Embryonic facial prominence (tissue), 1 donor: ENCODE results near the gene ATF6.

Experiments used
- DNase-seq: peaks from one replicate; pipeline ENCODE4 v3.0.0-alpha.2; 2016; ENCODE audit errors: extremely low spot score

The ATF6 gene

DNA sequence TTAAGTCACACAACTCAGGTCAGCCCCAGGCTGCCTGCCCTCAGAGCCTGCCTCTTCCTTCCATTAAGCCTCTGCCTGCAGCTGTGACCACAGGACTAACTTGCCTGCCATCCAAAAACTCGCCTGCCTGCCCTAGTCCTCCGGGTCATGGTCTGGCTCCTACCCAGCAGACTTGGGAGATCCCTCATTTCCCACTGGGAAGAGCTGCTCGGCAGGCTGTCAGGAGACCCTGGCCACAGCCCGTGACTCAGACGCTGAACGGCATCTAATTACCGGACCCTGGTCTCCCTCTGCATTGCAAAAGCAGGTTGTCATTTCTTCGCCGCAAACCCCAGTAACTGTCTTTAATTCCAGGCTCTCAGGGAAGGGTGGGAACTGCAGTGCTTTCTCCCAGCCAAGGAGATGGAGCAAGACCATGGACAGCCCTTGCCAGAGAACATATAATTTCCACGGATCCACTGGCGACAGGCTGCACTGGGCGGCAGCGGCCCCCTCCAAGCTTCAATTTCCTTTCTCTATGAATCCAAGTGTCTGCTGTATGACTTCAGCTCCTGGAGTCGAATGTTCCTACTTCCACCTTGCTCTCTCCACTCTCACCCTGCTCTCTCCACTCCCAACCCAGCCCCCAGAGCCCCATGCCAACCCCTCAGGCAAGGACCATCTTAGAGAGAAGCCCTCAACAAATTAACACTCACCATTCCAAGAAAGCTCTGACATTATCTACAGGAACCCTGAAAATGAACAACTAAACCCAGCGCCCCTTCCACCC is 237.1 kb downstream of the ATF6 start:
- no peak for DNase-seq

DNA sequence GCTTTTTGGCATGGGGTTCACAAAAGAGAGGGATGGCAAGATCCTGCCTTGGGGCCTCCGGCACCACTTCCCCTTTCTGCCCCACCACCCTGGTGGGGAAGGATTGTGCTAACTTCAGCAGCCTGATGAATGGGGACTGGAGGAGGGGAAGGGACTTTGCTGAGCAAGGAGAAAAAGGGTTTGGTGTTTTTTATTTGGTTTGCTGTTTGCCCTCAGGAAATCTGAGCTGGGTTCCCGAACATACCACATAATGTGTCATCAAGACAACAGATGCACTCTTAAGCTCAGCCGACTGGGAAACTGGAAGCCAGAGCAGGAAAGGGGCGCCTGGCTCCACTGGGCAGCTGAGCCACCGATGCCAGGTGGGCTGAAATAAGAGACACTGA is 237.7 kb downstream of the ATF6 start:
- DNase-seq, result no peak

DNA sequence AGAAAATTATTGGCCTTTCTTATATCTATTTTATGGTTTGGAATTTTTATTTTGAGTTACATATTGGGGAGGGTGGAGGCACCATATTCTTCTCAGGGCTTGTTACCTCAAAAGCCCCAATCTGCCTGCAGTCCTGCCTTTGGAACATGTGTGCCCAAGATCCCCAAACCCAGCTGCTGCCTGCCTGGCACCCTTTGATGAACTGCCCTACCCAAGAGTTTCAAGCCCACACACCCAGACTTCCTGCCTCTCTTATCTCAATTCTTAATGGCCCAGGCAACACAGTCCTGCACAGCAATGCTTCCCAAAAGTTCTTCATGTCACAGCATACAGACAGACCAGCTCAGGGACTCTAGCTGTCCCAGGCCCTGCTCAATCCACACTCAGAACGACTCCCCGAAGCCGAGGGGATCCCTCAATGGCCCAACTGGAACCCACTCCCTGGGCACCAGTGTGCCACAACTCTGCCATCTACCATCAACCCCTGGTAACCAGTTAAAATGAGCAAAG is 238.4 kb downstream of the ATF6 start:
- no peak for DNase-seq

DNA sequence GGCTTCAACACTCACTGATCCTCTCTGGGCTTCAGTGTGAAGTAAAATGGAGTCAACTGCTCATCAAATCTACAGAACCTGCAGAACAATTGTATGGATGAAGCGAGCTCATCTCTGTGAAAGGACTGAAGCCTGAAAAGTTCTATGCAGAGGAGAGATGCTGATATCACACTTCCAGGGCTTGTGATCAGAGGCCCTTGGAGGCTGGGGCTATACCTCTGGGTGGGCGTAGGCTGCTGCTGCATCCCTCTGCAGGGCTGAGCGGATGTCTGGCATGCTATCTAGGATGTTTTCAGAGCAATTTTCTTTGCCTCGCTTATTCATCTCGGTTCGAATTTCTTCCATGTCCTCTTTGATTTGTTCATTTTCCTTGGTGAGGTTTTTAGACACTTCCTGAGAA is 240.0 kb downstream of the ATF6 start:
- no peak for DNase-seq

DNA sequence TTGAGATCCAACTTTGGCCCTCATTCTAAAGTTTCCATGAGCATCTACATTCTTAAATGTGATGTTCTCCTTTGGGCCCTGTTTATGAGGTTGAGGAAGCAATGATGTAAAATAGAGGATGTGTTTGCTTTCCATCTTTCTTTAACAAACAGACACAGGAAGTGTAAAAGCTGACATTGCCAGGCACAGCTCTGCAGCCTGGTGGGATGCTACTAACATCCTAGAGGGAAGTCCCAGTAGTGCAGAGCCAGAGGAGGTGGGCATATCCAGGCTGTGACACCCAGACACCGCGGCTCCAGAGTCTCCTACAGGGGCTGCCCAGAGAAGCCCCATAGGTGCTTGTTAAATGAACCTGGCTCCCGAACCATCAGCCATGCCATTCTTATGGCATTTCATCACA is 241.3 kb downstream of the ATF6 start:
- DNase-seq, result no peak

DNA sequence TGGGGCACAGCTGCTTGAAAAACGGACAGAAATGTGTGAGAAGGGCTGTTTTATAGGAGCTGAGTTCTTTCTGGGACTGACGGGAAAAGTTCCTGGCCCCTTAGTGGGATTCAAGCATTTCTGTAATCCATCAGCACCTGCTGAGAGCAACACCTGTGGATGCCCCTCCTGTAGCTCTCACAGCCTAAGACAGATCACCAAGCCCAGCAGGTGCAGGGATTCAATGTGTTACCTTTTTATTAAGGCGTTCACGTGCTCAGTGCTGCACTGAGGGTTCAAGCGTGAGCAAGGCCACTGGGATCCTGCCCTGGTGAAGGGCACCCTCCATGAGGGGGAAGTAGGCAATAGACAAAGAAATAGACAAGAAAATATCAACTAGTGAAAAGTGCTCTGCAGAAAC is 242.7 kb downstream of the ATF6 start:
- DNase-seq, result no peak

DNA sequence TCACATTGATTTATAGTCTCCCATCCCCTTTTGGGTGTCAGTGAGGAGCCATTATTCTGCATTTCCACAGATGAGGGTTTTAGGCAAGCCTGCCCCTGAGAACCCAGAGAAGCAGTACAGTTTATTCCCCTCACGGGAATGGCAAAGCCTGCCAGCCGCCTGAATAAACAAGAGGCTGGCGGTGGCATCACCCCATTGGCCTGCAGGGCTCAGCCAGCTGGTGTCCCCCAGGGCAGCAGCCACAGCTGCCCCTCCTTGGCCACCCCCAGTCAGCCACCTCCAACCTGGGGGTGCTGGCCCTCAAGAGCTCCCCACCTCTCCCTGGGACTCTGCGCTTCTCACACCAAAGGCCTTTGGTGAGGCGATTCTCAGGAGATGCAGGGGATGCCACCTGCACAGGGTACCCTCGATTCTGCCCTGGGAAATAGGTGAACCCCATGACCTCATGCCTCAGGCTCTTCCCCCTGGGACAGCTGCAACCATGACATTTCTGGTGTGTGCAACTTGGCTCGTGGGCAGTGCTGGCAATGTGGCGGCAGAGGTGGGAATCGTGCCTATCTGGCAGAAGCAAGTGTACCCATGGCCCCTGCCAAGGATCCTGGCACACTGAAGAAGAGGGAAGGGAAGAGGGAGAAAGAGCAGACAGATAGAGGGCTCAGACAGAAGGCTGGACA is 243.5 kb downstream of the ATF6 start:
- DNase-seq, result no peak

DNA sequence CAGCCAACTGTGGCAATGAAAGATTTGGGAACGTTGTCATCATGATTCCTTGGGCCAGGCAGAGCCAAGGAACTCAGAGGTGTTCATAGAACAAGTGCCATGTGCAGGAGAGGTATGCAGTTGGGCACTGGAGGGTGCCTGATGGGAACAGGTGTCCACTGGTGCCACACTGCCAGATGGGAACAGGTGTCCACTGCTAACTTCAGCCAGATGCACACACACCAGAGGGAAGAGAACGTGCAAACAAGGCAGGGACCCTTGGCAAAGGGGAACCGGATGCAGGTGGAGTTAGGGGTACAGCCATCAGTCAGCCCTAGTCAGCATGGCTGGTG is 244.0 kb downstream of the ATF6 start:
- DNase-seq, result no peak

DNA sequence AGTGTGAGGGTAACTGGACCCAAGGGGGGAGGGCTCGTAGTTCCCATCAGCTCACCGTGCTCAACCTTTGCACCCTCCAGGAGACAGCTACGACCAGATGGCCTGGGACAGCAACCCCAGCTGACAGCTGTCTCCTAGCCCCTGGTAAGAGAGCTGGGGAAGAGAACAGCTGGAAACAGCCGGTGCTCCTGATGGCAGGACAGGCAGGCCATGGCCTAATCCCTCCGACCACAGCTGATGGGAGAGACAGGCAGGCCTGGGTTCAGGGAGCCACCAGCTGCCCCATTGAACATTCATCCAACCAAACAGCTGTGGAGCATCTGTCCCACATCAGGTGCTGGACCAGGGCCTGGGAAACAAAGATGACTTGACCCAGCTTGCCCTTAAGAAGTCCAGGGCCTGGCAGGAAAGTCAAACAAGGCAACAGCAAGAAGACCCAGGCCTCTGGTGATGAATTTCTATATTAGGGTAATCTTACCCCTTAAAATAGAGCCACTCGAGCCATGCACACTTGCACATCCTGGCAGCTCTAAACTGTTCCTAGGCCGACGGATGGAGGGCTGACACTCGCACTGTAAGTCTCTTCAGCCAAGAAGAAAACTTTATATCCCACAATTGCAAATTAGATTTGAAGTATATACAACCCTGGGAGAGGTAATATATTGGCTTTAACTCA is 245.4 kb downstream of the ATF6 start:
- no peak for DNase-seq

DNA sequence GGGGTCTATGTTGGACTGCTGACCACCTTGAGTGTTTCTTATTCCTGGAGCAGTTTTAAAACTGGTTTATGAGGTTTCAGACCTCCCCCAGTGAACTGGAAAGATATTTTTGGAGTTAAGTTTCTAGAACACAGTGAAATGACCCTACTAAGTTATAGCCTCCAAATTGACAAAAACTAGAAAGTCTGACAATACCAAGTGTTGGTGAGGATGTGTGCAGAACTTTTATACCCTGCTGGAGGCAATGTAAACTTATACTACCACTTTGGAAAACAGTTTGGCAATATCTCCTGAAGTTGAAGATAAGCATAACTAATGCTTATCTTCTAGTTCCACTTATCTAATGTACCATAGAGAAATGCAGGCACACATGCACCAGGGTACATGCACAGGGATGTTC is 247.2 kb downstream of the ATF6 start:
- DNase-seq, result no peak
